Smooth muscle cell (in vitro differentiated cells): ENCODE data around the gene ABCF3. TPM values are rescaled to one million over a fixed set of nuclear protein-coding genes. Genes with fewer than 3 reads are reported as not detected.

ENCODE experiments used
- DNase-seq: peaks from one replicate; lab custom pipeline; 2025; ENCODE audit not compliant: unreplicated experiment; lab: John Stamatoyannopoulos, UW
- H2AFZ ChIP-seq: fragments of 200-600 bp; sonication (generic); 2 replicates; pipeline ENCODE4 v1.6.0; 2016; ENCODE audit warnings: antibody characterized with exemption, low read depth, mild to moderate bottlenecking
- H3F3A ChIP-seq: fragments of 200-600 bp; sonication (generic); 2 replicates; pipeline ENCODE4 v1.6.0; 2017; ENCODE audit warnings: antibody characterized with exemption, low read depth
- H3K27ac ChIP-seq: fragments of 200-600 bp; sonication (generic); 2 replicates; pipeline ENCODE4 v1.5.1; 2016; ENCODE audit warnings: low read depth, mild to moderate bottlenecking
- H3K27me3 ChIP-seq: fragments of 200-600 bp; sonication (generic); 2 replicates; pipeline ENCODE4 v1.6.1; 2016; ENCODE audit warnings: low read depth, mild to moderate bottlenecking
- H3K36me3 ChIP-seq: fragments of 200-600 bp; sonication (generic); 2 replicates; pipeline ENCODE4 v1.5.1; 2016; ENCODE audit warnings: low read depth
- H3K4me1 ChIP-seq: fragments of 200-600 bp; sonication (generic); 2 replicates; pipeline ENCODE4 v1.5.1; 2016; ENCODE audit warnings: low read depth
- H3K4me2 ChIP-seq: fragments of 200-600 bp; sonication (generic); 2 replicates; pipeline ENCODE4 v1.6.0; 2016; ENCODE audit warnings: mild to moderate bottlenecking
- H3K4me3 ChIP-seq: fragments of 200-600 bp; sonication (generic); 2 replicates; pipeline ENCODE4 v1.5.1; 2016; ENCODE audit warnings: mild to moderate bottlenecking
- H3K79me2 ChIP-seq: fragments of 200-600 bp; sonication (generic); 2 replicates; pipeline ENCODE4 v1.6.0; 2016; ENCODE audit warnings: low read depth, mild to moderate bottlenecking
- H3K9ac ChIP-seq: fragments of 200-600 bp; sonication (generic); 2 replicates; pipeline ENCODE4 v1.6.0; 2016; ENCODE audit warnings: low read depth
- H3K9me3 ChIP-seq: fragments of 200-600 bp; sonication (generic); replicated peaks from 2 replicates; pipeline ENCODE4 v1.5.1; 2016; ENCODE audit warnings: low read depth
- H4K20me1 ChIP-seq: fragments of 200-600 bp; sonication (generic); 2 replicates; pipeline ENCODE4 v1.6.0; 2016; ENCODE audit warnings: low read depth
- WGBS: methylation state at CpG from one replicate; pipeline ENCODE4 v1.1.7; 2016; ENCODE audit warnings: low lambda C conversion rate; 5-methylcytosine and 5-hydroxymethylcytosine counted together
- microRNA counts: library from miRNA; unstranded; fragments of <30 nt; microRNA quantifications from one replicate; lab custom pipeline; 2016
- microRNA-seq: library from miRNA; unstranded; fragments of <30 nt; microRNA quantifications from one replicate; pipeline ENCODE4, GENCODE V29; 2016; ENCODE audit warnings: borderline number of aligned reads
- polyA plus RNA-seq: library from polyadenylated mRNA; unstranded; fragments of >200 nt; fragmentation: Nextera tagmentation; extraction: Ambion mirVana; gene quantifications from 2 replicates; pipeline ENCODE4 v1.2.1, GENCODE V29; 2016
- small RNA-seq: library from RNA; depleted of rRNA; stranded (forward); fragments of <200 nt; gene quantifications from one replicate; pipeline ENCODE3, GENCODE V24; 2014
- total RNA-seq: library from RNA; depleted of rRNA; stranded (reverse); fragments of >200 nt; gene quantifications from 2 replicates; pipeline ENCODE4 v1.2.3, GENCODE V29; 2014
- TF ChIP-seq, protein P1 (sequence below): fragments of 200-600 bp; sonication (generic); IDR thresholded peaks from 2 replicates; pipeline ENCODE4 v1.5.1; 2017; ENCODE audit warnings: borderline replicate concordance, mild to moderate bottlenecking, antibody characterized with exemption; ENCODE audit not compliant: insufficient read depth, poor library complexity, severe bottlenecking

ABCF3 gene
- total and polyA plus RNA-seq, 2 experiments from 2014 or later, result 34.6 to 46.3 TPM

DNA sequence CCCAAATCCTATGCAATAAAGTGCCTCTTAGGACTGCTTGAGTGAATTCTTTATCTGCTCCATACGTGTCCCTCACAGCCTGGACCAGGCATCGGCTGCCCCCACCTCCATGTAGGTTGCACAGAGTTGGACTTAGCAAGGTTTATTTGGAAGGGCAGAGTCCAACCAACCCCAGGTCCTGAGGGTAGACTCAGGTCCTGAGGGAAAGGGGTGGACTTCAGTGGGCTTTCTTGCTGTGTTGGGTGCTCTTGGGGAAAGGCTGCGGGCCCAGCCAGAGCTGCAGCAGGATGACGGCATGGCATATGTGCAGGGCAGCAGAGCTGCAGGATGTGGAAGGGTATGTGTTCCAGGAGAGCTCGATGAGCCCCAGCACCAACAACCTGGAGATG is 56.3 kb downstream of the ABCF3 start:
- H3K36me3 ChIP-seq, result no peaks in the 10 kb centered on the region
- H3K4me3 ChIP-seq, result no peak overlapping the region
- no peaks in the 10 kb centered on the region for H3F3A ChIP-seq
- peaks cover under 1% of the 10 kb centered on the region for H3K79me2 ChIP-seq
- H2AFZ ChIP-seq, result no peak overlapping the region
- no peaks in the 10 kb centered on the region for H3K4me1 ChIP-seq
- WGBS, result 95% methylated on average over 5 of the region's 5 CpGs
- H3K4me2 ChIP-seq, result no peak overlapping the region
- DNase-seq, result no peak
- no peak overlapping the region for H3K27ac ChIP-seq
- H3K27me3 ChIP-seq, result no peaks in the 10 kb centered on the region
- H4K20me1 ChIP-seq, result peaks cover 27% of the 10 kb centered on the region
- H3K9me3 ChIP-seq, result no peaks in the 10 kb centered on the region
- no peak overlapping the region for H3K9ac ChIP-seq
- TF ChIP-seq, protein P1, sequence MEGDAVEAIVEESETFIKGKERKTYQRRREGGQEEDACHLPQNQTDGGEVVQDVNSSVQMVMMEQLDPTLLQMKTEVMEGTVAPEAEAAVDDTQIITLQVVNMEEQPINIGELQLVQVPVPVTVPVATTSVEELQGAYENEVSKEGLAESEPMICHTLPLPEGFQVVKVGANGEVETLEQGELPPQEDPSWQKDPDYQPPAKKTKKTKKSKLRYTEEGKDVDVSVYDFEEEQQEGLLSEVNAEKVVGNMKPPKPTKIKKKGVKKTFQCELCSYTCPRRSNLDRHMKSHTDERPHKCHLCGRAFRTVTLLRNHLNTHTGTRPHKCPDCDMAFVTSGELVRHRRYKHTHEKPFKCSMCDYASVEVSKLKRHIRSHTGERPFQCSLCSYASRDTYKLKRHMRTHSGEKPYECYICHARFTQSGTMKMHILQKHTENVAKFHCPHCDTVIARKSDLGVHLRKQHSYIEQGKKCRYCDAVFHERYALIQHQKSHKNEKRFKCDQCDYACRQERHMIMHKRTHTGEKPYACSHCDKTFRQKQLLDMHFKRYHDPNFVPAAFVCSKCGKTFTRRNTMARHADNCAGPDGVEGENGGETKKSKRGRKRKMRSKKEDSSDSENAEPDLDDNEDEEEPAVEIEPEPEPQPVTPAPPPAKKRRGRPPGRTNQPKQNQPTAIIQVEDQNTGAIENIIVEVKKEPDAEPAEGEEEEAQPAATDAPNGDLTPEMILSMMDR, result no peak

MicroRNAs within 50 kb of the gene (microRNA counts, 767-probe panel; counts per million panel counts)
- 183 counts per million for microRNA hsa-miR-1224-3p (lab: Ali Mortazavi, UCI)
- microRNA hsa-miR-1224-5p (lab: Ali Mortazavi, UCI), result 183 counts per million

Small RNAs within 50 kb of the gene (microRNA-seq; reads per million reads assigned to microRNA genes)
- gene MIR1224, result not detected

Small RNAs within 50 kb of the gene (small RNA-seq; reads per million reads assigned to genes)
- not detected for gene MIR1224

Other genes with a start within 250 kb of the ABCF3 start
- 20.0 and 24.8 TPM in 2 replicates for gene ABCC5, start 168.3 kb upstream of the ABCF3 start, total RNA-seq
- 18.2 and 18.5 TPM in 2 replicates for gene ABCC5, start 168.3 kb upstream of the ABCF3 start, polyA plus RNA-seq
- gene HTR3D, start 154.5 kb upstream of the ABCF3 start, total RNA-seq, result not detected in 2 replicates
- not detected in 2 replicates for gene HTR3D, start 154.5 kb upstream of the ABCF3 start, polyA plus RNA-seq
- gene HTR3C, start 133.2 kb upstream of the ABCF3 start, total RNA-seq, result not detected in 2 replicates
- not detected in 2 replicates for gene HTR3C, start 133.2 kb upstream of the ABCF3 start, polyA plus RNA-seq
- gene HTR3E, start 89.1 kb upstream of the ABCF3 start, total RNA-seq, result not detected in 2 replicates
- gene HTR3E, start 89.1 kb upstream of the ABCF3 start, polyA plus RNA-seq, result not detected in 2 replicates
- 23.5 and 25.3 TPM in 2 replicates for gene EIF2B5, start 50.8 kb upstream of the ABCF3 start, total RNA-seq
- gene EIF2B5, start 50.8 kb upstream of the ABCF3 start, polyA plus RNA-seq, result 32.3 and 50.4 TPM in 2 replicates
- gene DVL3, start 30.8 kb upstream of the ABCF3 start, total RNA-seq, result 40.2 and 42.5 TPM in 2 replicates
- gene DVL3, start 30.8 kb upstream of the ABCF3 start, polyA plus RNA-seq, result 87.7 and 122 TPM in 2 replicates
- 444 and 464 TPM in 2 replicates for gene AP2M1, start 11.3 kb upstream of the ABCF3 start, total RNA-seq
- 772 and 784 TPM in 2 replicates for gene AP2M1, start 11.3 kb upstream of the ABCF3 start, polyA plus RNA-seq
- gene VWA5B2, start 43.4 kb downstream of the ABCF3 start, total RNA-seq, result not detected in 2 replicates
- gene VWA5B2, start 43.4 kb downstream of the ABCF3 start, polyA plus RNA-seq, result 0.70 TPM in 1 of 2 replicates, not detected in the other
- gene ALG3, start 62.8 kb downstream of the ABCF3 start, total RNA-seq, result 48.8 and 95.2 TPM in 2 replicates
- 91.2 and 96.7 TPM in 2 replicates for gene ALG3, start 62.8 kb downstream of the ABCF3 start, polyA plus RNA-seq
- gene EEF1AKMT4, start 63.5 kb downstream of the ABCF3 start, total RNA-seq, result 4.1 and 4.7 TPM in 2 replicates
- gene EEF1AKMT4, start 63.5 kb downstream of the ABCF3 start, polyA plus RNA-seq, result 5.8 and 9.1 TPM in 2 replicates
- gene CAMK2N2, start 75.4 kb downstream of the ABCF3 start, total RNA-seq, result not detected in 2 replicates
- gene CAMK2N2, start 75.4 kb downstream of the ABCF3 start, polyA plus RNA-seq, result 0.18 TPM in 1 of 2 replicates, not detected in the other
- gene ECE2, start 89.8 kb downstream of the ABCF3 start, total RNA-seq, result not detected in 2 replicates
- gene ECE2, start 89.8 kb downstream of the ABCF3 start, polyA plus RNA-seq, result not detected in 2 replicates
- 303 and 315 TPM in 2 replicates for gene PSMD2, start 113.0 kb downstream of the ABCF3 start, total RNA-seq
- gene PSMD2, start 113.0 kb downstream of the ABCF3 start, polyA plus RNA-seq, result 356 and 400 TPM in 2 replicates
- 148 and 198 TPM in 2 replicates for gene EIF4G1, start 128.4 kb downstream of the ABCF3 start, total RNA-seq
- gene EIF4G1, start 128.4 kb downstream of the ABCF3 start, polyA plus RNA-seq, result 171 and 213 TPM in 2 replicates
- 13.6 and 20.2 TPM in 2 replicates for gene FAM131A, start 151.4 kb downstream of the ABCF3 start, total RNA-seq
- 15.3 and 15.8 TPM in 2 replicates for gene FAM131A, start 151.4 kb downstream of the ABCF3 start, polyA plus RNA-seq
- gene CLCN2, start 175.4 kb downstream of the ABCF3 start, total RNA-seq, result 2.3 and 4.1 TPM in 2 replicates
- 4.5 and 6.5 TPM in 2 replicates for gene CLCN2, start 175.4 kb downstream of the ABCF3 start, polyA plus RNA-seq
- gene POLR2H, start 175.5 kb downstream of the ABCF3 start, total RNA-seq, result 87.0 and 154 TPM in 2 replicates
- 64.6 and 77.9 TPM in 2 replicates for gene POLR2H, start 175.5 kb downstream of the ABCF3 start, polyA plus RNA-seq
- 0.22 TPM in 1 of 2 replicates, not detected in the other for gene THPO, start 192.0 kb downstream of the ABCF3 start, total RNA-seq
- 0.45 TPM in 1 of 2 replicates, not detected in the other for gene THPO, start 192.0 kb downstream of the ABCF3 start, polyA plus RNA-seq
- 1.5 and 7.1 TPM in 2 replicates for gene CHRD, start 193.9 kb downstream of the ABCF3 start, total RNA-seq
- 2.5 and 4.9 TPM in 2 replicates for gene CHRD, start 193.9 kb downstream of the ABCF3 start, polyA plus RNA-seq